Activated T-cell treated with anti-CD3 and anti-CD28 coated beads, Interleukin-2, amount 50 U/mL, for 72 hours (primary cell): ENCODE data around the gene SIDT2. TPM values are rescaled to one million over a fixed set of nuclear protein-coding genes. Genes with fewer than 3 reads are reported as not detected.
A peak's percentile ranks its signal among the peaks of the same experiment; 100 is the strongest.
"Not testable (repeated sequence)": the region's sequence is repeated elsewhere in the genome, so short reads cannot be mapped to it uniquely, and the experiment has no call there.

ENCODE experiments used
- ATAC-seq, 2 donors: fragments of 150-1000 bp; cut with Tn5 transposase; replicated peaks in 1 of 2; 2 replicates each; pipeline ENCODE4 v1.10.0; 2021; ENCODE audit warnings: moderate library complexity in 2 of 2, mild to moderate bottlenecking in 1 of 2
- DNase-seq, 2 donors: peaks; one replicate each; pipeline ENCODE4 v3.0.0; 2021 to 2022; ENCODE audit warnings: mixed read lengths in 1 of 2
- H3K27ac Mint-ChIP-seq: one replicate; pipeline ENCODE4 v1.8.0; 2022; ENCODE audit warnings: mild to moderate bottlenecking, moderate library complexity, mixed read lengths
- H3K27me3 Mint-ChIP-seq: one replicate; pipeline ENCODE4 v1.8.0; 2022; ENCODE audit warnings: low read depth, mixed read lengths
- H3K36me3 Mint-ChIP-seq, 2 donors: one replicate each; pipeline ENCODE4 v1.8.0; 2022; ENCODE audit warnings: mixed read lengths in 2 of 2, mild to moderate bottlenecking in 1 of 2; ENCODE audit not compliant: insufficient read depth in 2 of 2
- H3K4me1 Mint-ChIP-seq: one replicate; pipeline ENCODE4 v1.8.0; 2022; ENCODE audit warnings: low read depth, mixed read lengths
- H3K4me3 Mint-ChIP-seq, 2 donors: one replicate each; pipeline ENCODE4 v1.8.0; 2022; ENCODE audit warnings: mild to moderate bottlenecking in 2 of 2, mixed read lengths in 2 of 2, moderate library complexity in 2 of 2
- H3K9me3 Mint-ChIP-seq, 2 donors: one replicate each; pipeline ENCODE4 v1.8.0; 2022; ENCODE audit warnings: mixed read lengths in 2 of 2
- total RNA-seq, 2 donors: library from RNA; stranded (reverse); gene quantifications; one replicate each; pipeline ENCODE4 v1.2.3, GENCODE V29; 2022

SIDT2 gene
- total RNA-seq, 2 donors from 2014 or later = 32.0 to 40.3 TPM

GRCh38 chr11:117177534-117178209, 871 bp upstream of the SIDT2 start:
- no peak for DNase-seq
- H3K4me3 Mint-ChIP-seq = peak overlapping the region; percentile 94 to 97
- no peaks in the 10 kb centered on the region for H3K27me3 Mint-ChIP-seq
- peaks cover 0 to 2% of the 10 kb centered on the region in 2 donors for H3K36me3 Mint-ChIP-seq
- no peak for ATAC-seq
- H3K9me3 Mint-ChIP-seq = no peaks in the 10 kb centered on the region
- peaks cover 31% of the 10 kb centered on the region for H3K4me1 Mint-ChIP-seq
- H3K27ac Mint-ChIP-seq = peak overlapping the region; percentile 88

GRCh38 chr11:117179048-117179999, 781 bp downstream of the SIDT2 start:
- H3K27me3 Mint-ChIP-seq = no peaks in the 10 kb centered on the region
- peak overlapping the region; percentile 94 to 97 for H3K4me3 Mint-ChIP-seq
- H3K4me1 Mint-ChIP-seq = peaks cover 31% of the 10 kb centered on the region
- H3K36me3 Mint-ChIP-seq = peaks cover 0 to 2% of the 10 kb centered on the region in 2 donors
- peak; percentile 61 to 72 for DNase-seq
- H3K9me3 Mint-ChIP-seq = no peaks in the 10 kb centered on the region
- peak; percentile 55 to 61 for ATAC-seq
- H3K27ac Mint-ChIP-seq = peak overlapping the region; percentile 87

- DNase-seq (no peak), ATAC-seq (no peak)
- Mint-ChIP-seq H3K9me3 (no peaks in the 10 kb centered on the region), H3K36me3 (peaks cover 0 to 2% of the 10 kb centered on the region in 2 donors), H3K4me3 (peak overlapping the region; percentile 94 to 97), H3K4me1 (peaks cover 31% of the 10 kb centered on the region), H3K27ac (peak overlapping the region; percentile 87), H3K27me3 (no peaks in the 10 kb centered on the region)
Observed at GRCh38 chr11:117180020-117180419, 1.5 kb downstream of the SIDT2 start.

DNA sequence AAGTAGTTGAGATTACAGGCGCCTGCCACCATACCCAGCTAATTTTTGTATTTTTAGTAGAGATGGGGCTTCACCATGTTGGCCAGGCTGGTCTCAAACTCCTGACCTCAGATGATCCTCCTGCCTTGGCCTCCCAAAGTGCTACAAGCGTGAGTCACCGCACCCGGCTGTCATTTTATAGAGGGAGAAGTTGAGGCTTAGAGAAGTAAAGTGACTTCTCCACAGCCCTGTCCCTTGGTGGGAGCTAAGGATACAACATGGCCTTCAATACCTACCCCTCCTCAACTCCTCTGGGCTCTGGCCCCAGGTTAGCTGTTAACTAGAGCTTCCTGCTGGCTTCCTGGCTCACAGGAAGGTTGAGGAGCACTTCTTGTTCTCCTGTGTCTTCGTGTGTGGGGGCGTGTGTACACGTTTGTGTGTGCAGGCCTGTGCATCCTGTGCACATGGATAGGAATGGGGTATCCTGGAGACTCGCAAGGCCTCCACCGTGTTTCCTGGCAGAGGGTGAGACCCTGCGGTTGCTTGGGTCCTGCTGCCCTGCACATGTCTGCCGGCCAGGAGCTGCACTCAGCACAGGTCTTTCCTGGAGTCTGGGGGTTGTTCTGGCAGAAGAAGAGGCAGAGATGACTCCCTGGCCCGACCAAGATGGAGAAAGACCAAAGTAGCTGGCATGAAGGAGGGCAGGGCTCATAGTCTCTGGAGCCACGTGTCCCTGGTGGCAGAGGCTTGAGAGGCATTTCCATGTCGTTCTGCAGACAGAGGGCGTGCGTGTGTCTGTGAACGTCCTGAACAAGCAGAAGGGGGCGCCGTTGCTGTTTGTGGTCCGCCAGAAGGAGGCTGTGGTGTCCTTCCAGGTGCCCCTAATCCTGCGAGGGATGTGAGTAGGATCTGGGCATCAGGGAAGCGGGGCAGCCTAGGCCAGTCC, 2.4 kb downstream of the SIDT2 start:
- peak overlapping the region; percentile 52 for H3K27ac Mint-ChIP-seq
- peaks cover 31% of the 10 kb centered on the region for H3K4me1 Mint-ChIP-seq
- peak; percentile 36 to 37 for ATAC-seq
- no peaks in the 10 kb centered on the region for H3K9me3 Mint-ChIP-seq
- H3K27me3 Mint-ChIP-seq = no peaks in the 10 kb centered on the region
- peaks cover 0 to 2% of the 10 kb centered on the region in 2 donors for H3K36me3 Mint-ChIP-seq
- peak overlapping the region; percentile 94 to 97 for H3K4me3 Mint-ChIP-seq
- peak; percentile 65 to 66 for DNase-seq

DNA sequence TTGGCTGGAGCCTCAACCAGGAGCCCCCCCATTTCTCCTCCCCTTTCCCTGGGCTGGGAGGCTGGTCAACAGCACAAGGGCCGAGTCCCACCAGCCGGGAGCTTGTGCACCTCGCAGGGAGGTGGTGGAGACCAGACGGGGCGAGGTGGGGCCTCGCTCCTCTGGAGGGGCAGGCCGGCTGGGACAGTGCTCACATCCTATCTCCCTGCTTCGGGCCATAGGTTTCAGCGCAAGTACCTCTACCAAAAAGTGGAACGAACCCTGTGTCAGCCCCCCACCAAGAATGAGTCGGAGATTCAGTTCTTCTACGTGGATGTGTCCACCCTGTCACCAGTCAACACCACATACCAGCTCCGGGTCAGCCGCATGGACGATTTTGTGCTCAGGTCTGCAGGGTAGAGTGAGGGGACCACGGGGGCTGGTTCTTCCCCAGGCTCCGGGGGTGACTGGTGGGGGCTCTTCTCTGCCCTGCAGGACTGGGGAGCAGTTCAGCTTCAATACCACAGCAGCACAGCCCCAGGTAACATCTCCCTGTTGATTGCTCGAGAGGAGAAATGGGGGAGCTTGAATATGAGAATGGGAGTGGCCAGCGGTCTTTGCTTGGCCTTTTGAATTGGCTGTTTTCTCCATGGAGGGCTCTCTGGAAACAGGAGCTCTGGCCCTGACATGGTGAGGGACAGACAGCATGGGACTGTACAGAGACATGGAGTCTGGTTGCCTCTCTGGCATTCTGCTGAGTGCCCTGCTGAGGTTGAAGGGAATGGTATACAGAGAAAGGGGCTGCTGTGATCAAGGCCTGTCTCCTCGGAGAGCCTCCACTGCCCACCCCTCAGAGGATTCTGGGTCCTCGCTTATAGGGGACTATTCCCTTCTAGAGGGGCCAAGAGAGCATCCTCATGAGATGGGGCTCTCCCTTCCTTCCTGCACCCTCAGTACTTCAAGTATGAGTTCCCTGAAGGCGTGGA, 3.3 kb downstream of the SIDT2 start:
- Mint-ChIP-seq H3K9me3 (no peaks in the 10 kb centered on the region), H3K4me1 (peaks cover 31% of the 10 kb centered on the region), H3K27ac (no peak overlapping the region), H3K36me3 (peaks cover 0 to 2% of the 10 kb centered on the region in 2 donors), H3K4me3 (no peak overlapping the region), H3K27me3 (no peaks in the 10 kb centered on the region)
- DNase-seq (no peak), ATAC-seq (no peak)

- no peaks in the 10 kb centered on the region for H3K27me3 Mint-ChIP-seq
- H3K27ac Mint-ChIP-seq = no peak overlapping the region
- ATAC-seq (no peak), DNase-seq (no peak)
- no peaks in the 10 kb centered on the region for H3K9me3 Mint-ChIP-seq
- peaks cover 0 to 3% of the 10 kb centered on the region in 2 donors for H3K36me3 Mint-ChIP-seq
- H3K4me3 Mint-ChIP-seq = no peak overlapping the region
- peaks cover 29% of the 10 kb centered on the region for H3K4me1 Mint-ChIP-seq
Observed at GRCh38 chr11:117182551-117182935, 4.0 kb downstream of the SIDT2 start.

GRCh38 chr11:117183178-117183577, 4.6 kb downstream of the SIDT2 start:
- H3K4me3 Mint-ChIP-seq, DNase-seq, ATAC-seq, H3K27me3 Mint-ChIP-seq, H3K36me3 Mint-ChIP-seq, H3K27ac Mint-ChIP-seq, H3K9me3 Mint-ChIP-seq: not testable (repeated sequence)
- H3K4me1 Mint-ChIP-seq = peaks cover 23% of the 10 kb centered on the region

DNA sequence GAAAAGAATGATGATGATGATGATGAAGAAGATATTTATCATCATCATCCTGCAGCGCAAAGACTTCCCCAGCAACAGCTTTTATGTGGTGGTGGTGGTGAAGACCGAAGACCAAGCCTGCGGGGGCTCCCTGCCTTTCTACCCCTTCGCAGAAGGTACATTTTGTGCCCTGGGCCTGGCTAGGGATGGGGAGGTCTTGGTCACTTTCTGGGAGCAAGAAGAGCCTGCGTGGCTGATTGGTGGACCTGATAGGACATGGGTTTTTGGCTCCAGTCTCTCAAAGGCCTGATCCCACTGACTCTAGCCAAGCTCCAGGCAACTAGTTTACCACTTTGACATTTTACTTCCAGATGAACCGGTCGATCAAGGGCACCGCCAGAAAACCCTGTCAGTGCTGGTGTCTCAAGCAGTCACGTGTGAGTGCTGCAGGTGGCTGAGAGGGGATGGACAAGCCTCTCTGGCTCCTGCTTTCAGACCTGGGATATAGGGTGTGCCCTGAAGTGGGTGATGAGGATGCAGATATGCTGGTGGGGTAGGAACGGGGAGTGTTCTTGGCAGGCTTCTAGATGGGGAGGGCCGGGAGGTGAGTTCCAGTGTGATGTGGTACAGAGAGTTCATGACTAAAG, 5.3 kb downstream of the SIDT2 start:
- Mint-ChIP-seq H3K27me3 (no peaks in the 10 kb centered on the region), H3K4me3 (no peak overlapping the region), H3K9me3 (no peaks in the 10 kb centered on the region), H3K4me1 (peaks cover 20% of the 10 kb centered on the region), H3K36me3 (peaks cover 0 to 3% of the 10 kb centered on the region in 2 donors), H3K27ac (no peak overlapping the region)
- DNase-seq (no peak), ATAC-seq (no peak)

DNA sequence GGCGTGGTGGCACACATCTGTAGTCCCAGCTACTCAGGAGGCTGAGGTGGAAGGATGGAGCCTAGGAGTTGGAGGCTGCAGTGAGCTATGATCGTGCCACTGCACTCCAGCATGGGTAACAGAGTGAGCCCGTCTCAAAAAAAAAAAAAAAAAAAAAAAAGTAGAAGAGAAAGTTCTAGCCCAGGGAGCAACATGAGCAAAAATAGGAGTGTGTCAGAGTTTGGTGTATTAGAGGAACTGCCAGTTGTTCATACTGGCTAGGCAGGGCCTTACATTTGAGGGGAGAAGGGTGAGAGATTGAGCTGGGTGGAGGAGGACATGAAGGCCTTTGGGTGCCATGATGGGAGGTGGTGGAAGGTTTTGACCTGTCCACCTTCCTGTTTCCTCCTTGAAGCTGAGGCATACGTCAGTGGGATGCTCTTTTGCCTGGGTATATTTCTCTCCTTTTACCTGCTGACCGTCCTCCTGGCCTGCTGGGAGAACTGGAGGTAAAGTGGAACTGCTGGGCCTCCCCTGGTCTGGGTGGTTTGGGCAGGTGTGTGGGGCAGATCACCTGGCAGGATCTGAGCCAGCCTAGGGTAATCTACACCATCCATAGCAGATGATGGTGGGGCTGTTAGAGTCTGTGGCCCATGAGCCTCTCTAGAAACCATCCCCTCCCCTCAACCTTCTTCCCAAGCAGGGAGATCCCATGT, 7.3 kb downstream of the SIDT2 start:
- Mint-ChIP-seq H3K4me1 (peaks cover 4% of the 10 kb centered on the region), H3K4me3 (no peak overlapping the region), H3K36me3 (peaks cover 0 to 1% of the 10 kb centered on the region in 2 donors), H3K27ac (no peak overlapping the region), H3K9me3 (no peaks in the 10 kb centered on the region), H3K27me3 (no peaks in the 10 kb centered on the region)
- ATAC-seq (no peak), DNase-seq (no peak)

- no peaks in the 10 kb centered on the region for H3K4me1 Mint-ChIP-seq
- no peak for DNase-seq
- no peak overlapping the region for H3K27ac Mint-ChIP-seq
- no peak for ATAC-seq
- no peak overlapping the region for H3K4me3 Mint-ChIP-seq
- peaks cover 0 to 1% of the 10 kb centered on the region in 2 donors for H3K36me3 Mint-ChIP-seq
- no peaks in the 10 kb centered on the region for H3K27me3 Mint-ChIP-seq
- no peaks in the 10 kb centered on the region for H3K9me3 Mint-ChIP-seq
Observed at GRCh38 chr11:117186431-117186761, 7.9 kb downstream of the SIDT2 start.

GRCh38 chr11:117187007-117187406, 8.5 kb downstream of the SIDT2 start:
- Mint-ChIP-seq H3K4me1 (no peaks in the 10 kb centered on the region), H3K4me3 (no peak overlapping the region), H3K9me3 (no peaks in the 10 kb centered on the region), H3K36me3 (peaks cover 0 to 1% of the 10 kb centered on the region in 2 donors), H3K27ac (no peak overlapping the region), H3K27me3 (no peaks in the 10 kb centered on the region)
- ATAC-seq (no peak), DNase-seq (no peak)
